Fibroblast of the aortic adventitia (primary cell): ENCODE measurements around the gene DNAJB5. TPM values are rescaled to one million over a fixed set of nuclear protein-coding genes. Genes with fewer than 3 reads are reported as not detected.

Experiments
- DNase-seq: peaks from one replicate; pipeline ENCODE4 v3.0.0-alpha.2; 2010; ENCODE audit warnings: low read depth
- H3K4me3 ChIP-seq: 2 replicates; pipeline ENCODE4 v1.5.1; 2011; ENCODE audit warnings: low read depth, mild to moderate bottlenecking, control low read depth, low read length, moderate library complexity
- total RNA-seq: library from RNA; depleted of rRNA; stranded (reverse); fragments of >200 nt; gene quantifications from 2 replicates; pipeline ENCODE4 v1.2.3, GENCODE V29; 2012; ENCODE audit warnings: low replicate concordance
- TF ChIP-seq, protein P1 (sequence below): IDR thresholded peaks from 2 replicates; pipeline ENCODE4 v1.5.1; 2011; ENCODE audit warnings: mild to moderate bottlenecking, low read length, control low read depth, inconsistent platforms; ENCODE audit not compliant: insufficient read depth

DNAJB5 gene
- total RNA-seq, 1 donor = 9.6 TPM

GRCh38 chr9:34971146-34971811, 18.3 kb upstream of the DNAJB5 start:
- TF ChIP-seq, protein P1, sequence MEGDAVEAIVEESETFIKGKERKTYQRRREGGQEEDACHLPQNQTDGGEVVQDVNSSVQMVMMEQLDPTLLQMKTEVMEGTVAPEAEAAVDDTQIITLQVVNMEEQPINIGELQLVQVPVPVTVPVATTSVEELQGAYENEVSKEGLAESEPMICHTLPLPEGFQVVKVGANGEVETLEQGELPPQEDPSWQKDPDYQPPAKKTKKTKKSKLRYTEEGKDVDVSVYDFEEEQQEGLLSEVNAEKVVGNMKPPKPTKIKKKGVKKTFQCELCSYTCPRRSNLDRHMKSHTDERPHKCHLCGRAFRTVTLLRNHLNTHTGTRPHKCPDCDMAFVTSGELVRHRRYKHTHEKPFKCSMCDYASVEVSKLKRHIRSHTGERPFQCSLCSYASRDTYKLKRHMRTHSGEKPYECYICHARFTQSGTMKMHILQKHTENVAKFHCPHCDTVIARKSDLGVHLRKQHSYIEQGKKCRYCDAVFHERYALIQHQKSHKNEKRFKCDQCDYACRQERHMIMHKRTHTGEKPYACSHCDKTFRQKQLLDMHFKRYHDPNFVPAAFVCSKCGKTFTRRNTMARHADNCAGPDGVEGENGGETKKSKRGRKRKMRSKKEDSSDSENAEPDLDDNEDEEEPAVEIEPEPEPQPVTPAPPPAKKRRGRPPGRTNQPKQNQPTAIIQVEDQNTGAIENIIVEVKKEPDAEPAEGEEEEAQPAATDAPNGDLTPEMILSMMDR = no peak
- no peak for DNase-seq

DNA sequence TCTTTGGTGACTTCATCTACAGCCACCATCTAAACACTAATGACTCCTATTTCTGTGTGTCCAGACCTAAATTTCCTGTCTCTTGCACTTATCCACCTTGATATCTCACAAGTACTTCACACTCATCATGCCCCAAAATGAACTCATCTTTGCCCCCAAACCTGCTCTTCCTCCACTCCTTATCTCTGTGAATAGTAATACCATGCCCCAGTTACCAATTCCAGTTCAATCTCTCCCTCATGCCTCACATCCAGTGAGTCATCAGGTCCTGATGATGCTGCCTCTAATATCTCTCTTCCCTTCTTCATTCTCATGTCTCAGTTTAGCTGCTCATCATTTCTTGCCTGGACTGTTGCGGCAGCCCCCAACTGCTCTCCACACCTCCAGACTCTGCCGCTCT, 14.9 kb upstream of the DNAJB5 start:
- DNase-seq = no peak
- no peak overlapping the region for H3K4me3 ChIP-seq
- TF ChIP-seq, protein P1 = no peak

More at GRCh38 chr9:34971146-34971811, 18.3 kb upstream of the DNAJB5 start:
- H3K4me3 ChIP-seq = no peak overlapping the region

DNA sequence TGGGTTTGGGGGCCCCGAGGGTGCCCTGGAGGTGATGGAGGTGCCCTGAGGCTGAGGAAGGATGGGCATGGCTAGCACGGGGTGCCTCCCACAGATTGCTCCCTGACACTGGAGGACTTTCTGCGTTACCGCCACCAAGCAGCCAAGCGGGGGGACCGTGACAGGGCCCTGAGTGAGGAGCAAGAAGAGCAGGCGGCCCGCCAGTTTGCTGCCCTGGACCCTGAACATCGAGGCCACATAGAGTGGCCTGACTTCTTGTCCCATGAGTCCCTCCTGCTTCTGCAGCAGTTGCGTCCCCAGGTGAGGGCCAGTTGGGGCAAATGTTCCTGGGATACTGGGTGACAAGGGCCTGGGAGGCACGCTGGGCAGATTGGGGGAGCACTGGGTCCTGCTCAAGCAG, 13.1 kb upstream of the DNAJB5 start:
- no peak for DNase-seq
- TF ChIP-seq, protein P1 = no peak
- H3K4me3 ChIP-seq = no peak overlapping the region

- TF ChIP-seq, protein P1 = no peak
- no peak for DNase-seq
- no peak overlapping the region for H3K4me3 ChIP-seq
These were observed 12.6 kb upstream of the DNAJB5 start for GRCh38 chr9:34976992-34977391.

DNA sequence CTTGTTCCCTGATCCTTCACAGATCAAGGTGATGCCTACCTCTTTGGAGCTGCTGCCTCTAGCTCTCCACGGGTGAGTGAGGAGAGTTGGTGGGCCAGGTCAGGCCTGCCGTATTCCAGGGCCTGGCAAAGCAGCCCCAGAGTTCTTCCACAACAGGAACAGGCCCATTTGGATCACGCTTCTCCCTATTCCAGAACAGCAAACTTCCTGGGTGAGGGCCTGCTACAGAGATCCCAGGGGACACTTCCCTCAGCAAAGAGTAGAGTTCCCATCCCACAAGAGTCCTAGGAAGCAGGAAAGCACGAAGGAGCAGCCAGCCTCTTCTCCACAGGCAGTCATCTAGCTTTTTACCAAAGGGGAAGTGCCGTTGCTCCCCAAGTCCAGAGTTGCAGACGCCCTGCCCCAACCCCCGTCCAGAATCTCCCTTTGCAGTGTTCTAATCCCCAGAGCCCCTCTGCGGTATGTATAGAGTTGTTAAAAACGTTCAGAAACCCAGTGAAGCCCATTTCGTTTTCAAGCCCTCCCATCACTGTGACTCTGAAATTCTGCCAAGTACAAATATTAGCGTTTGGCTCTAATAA, 9.3 kb upstream of the DNAJB5 start:
- no peak overlapping the region for H3K4me3 ChIP-seq
- TF ChIP-seq, protein P1 = no peak
- DNase-seq = no peak

GRCh38 chr9:34982361-34982760, 7.2 kb upstream of the DNAJB5 start:
- DNase-seq = no peak
- H3K4me3 ChIP-seq = no peak overlapping the region
- TF ChIP-seq, protein P1 = no peak
